ENCODE results near the gene AP1G1.

AP1G1 gene

GRCh38 chr16:71754108-71754507 lies 54.5 kb downstream of the AP1G1 start:
- DNase-seq = no peak

DNA sequence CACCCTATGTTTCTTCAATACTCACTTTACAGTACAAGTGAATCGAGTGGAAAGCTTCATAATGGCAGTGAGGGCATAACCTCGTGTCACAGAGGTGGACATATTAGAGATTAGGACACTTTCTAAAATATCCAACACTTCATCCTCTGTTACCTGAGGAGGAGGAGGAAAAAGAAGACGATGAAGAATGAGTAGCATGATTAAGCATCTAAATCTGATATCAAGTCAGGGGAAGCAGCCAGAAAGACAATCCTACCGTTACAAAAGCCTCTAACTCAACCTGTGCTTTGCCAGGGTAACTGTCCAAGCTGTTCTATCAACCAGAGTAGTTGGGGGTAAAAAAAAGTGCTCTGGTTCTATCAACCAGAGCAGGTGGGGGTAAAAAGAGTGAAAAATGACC lies 60.4 kb downstream of the AP1G1 start:
- no peak for DNase-seq

DNA sequence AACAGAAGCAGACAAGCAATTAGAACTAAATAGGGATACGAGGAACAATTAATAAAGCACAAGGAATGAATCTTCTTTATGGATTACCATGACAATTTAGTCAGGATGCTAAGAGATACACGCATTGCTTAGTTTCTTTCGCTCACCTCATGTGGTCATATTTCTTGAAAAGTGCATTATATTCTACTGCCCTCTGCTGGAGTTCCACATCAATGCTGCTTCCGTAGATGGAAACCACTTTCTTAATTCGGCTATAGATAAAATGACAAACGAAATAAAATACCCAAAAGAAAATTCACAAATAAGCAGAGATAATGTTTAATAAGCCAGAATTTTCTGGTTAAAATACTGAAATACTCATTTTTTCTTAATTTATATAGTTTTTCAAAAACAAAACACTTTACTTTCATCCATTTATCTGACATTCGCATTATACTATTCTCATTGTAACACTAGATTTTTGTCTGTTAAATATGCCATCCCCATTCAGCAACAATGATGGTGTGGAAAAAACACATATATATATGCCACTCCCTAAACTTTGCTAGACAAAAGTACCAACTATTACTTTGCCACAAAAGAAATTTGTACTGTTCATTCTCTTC lies 62.1 kb downstream of the AP1G1 start:
- DNase-seq = no peak

DNA sequence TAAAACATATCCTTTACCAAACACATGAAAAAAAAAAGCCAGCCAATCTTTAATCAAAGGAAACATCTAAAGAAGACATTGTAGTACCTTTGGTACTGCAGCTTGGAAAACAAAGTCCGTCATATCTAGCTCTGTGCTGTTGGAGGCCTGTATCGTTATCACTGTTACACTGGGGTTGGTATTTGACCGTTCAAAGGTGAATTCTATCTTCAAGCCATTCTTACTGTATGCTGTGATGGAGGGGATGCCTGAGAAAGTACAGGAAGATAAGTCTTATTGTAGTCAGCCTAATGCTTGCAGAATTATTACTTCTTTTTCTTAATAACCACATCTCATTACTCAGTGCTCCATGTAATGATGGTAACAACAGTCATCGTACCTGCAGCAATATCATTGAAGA lies 69.8 kb downstream of the AP1G1 start:
- no peak for DNase-seq

DNA sequence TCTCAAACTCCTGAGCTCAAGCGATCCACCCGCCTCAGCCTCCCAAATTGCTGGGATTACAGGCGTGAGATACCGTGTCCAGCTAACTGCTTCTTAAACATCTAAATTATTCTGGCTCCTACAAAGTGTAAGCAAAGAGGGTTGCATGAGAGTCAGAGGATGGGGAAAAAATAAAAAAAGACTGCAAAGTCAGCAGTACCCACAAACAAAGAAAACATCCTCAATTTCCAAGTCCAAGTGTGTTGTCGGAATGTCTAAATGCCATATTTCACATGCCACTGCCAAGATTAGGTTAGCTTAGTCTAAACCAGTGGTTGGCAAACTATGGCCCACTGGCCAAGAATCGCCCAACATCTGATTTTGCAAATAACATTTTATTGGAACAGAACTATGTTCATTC lies 71.1 kb downstream of the AP1G1 start:
- no peak for DNase-seq

DNA sequence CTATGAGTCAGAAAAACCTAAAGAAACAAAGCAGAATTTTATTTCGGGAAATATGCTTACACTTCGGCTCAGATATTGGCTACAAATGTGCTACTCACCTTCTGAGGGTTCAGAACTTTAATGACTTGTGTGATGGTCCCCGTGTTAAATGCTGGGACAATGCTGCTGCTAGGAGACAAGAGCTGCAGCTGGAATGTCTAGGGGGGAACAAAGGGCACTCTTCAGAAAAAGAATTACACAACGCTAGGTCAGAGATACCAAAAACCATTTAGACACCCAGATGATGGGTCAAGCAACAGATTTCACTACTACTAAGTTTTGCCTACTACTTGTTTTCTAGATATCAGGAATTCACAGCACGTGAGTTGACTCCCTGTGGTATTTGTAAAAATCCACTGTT lies 74.1 kb downstream of the AP1G1 start:
- no peak for DNase-seq

DNA sequence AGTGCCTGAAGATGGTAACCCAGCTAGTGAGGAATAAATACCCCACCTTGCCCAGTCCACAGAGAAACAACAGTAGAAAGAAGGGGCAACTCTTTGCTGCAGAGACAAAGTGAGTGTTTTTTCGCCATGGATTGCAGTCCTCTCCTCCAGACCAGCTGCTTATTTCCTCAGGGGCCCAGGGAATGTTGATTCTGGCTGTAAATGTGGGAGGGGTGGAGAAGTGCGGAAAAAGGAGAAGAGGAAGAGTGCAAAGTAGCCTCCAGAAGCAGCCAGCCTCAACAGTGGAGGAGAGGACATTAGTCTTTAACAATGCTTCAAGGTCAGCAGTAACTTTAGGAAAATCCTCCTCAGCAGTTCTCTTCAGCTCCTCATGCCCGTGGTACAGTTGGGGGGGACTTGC lies 76.0 kb downstream of the AP1G1 start:
- no peak for DNase-seq

DNA sequence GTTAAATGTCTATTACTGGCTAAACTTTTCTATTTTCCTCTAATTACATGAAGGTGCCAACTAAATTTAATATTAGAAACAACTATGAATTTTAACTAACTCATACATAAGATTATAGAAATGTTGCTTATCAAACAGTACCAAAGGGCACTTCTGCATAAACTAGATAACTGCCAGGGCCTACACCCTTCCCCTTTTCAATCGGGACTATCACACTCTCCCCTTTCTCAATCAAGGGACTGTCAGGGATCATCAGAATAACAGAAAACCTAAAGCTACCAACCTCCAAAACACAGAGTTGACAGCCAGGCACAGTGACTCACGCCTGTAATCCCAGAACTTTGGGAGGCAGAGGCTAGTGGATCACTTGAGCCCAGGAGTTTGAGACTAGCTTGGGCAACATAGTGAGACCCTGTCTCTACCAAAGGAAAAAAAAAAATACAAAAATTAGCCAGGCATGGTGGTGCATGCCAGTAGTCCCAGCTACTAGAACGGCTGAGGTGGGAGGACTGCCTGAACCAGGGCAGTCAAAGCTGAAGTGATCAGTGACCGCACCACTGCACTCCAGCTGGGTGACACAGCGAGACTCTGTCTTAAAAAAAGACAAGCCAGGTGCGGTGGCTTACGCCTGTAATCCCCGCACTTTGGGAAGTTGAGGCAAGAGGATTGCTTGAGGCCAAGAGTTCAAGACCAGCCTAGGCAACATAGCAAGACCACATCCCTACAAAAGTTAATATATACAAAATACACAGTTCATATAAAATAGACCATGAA lies 80.9 kb downstream of the AP1G1 start:
- DNase-seq = no peak

DNA sequence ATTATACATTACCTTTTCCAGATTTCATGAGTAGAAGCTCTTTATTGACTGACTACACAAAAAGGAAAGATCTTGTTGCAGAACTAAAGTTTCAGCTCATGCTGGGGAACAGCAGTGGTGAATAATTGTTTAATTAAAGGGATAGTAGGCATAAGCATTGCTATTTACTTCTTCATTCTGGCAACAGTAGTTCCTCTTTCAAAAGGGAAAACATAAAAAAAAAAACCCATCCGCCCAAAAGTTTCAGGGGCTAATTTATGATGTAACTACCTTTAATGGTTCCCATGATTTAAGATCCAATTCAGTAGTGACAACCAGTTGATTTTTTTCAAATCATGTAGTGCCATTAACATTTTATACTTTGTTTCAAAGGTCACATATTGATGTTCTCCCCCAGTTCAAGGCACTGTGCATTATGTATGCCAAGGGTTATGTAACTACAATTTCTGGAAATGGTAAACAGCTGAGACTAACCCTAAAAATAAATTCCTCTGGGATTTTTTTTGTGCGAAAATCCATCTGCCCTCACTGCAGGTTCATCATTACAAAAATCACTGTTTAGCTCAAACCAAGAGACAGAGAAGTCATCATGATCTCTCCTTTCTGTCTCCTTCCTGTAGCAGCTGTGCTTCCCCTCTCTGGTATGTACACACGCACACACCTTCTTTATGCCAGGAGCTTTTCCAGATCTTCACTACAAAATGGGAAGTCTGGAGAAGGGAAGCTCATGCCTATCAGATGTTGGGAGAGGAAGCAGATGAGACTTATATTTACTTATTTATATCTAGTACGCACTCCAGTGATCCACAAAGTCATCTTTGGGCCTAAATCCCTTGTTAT lies 81.9 kb downstream of the AP1G1 start:
- no peak for DNase-seq

DNA sequence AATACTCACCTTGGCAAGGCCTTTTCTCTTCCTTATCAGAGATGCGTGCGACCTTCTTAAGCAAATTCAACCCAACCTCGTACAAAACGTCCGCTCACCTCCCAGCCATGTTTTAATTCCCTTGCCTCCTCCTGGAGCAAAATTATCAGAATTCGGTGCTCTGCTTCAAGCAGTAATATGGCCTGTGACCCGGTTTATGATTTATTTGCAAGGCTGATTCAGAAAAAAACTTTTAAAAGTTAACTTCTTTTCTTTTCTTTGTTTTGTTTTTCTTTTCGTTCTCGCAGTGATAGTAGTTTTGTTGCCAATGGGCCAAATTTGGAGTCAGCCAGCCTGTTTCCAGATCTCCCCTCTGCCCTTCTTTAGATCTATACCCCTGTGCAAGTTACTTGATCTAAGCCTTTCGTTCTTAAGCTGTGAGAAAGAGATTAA lies 84.3 kb downstream of the AP1G1 start, which contains the start of gene PHLPP2:
Gene PHLPP2 (minus strand): TSS at position 382 of the 432 bp plus-strand sequence. CDS start 9,906 bp downstream, outside the sequence.
- DNase-seq = no peak

DNA sequence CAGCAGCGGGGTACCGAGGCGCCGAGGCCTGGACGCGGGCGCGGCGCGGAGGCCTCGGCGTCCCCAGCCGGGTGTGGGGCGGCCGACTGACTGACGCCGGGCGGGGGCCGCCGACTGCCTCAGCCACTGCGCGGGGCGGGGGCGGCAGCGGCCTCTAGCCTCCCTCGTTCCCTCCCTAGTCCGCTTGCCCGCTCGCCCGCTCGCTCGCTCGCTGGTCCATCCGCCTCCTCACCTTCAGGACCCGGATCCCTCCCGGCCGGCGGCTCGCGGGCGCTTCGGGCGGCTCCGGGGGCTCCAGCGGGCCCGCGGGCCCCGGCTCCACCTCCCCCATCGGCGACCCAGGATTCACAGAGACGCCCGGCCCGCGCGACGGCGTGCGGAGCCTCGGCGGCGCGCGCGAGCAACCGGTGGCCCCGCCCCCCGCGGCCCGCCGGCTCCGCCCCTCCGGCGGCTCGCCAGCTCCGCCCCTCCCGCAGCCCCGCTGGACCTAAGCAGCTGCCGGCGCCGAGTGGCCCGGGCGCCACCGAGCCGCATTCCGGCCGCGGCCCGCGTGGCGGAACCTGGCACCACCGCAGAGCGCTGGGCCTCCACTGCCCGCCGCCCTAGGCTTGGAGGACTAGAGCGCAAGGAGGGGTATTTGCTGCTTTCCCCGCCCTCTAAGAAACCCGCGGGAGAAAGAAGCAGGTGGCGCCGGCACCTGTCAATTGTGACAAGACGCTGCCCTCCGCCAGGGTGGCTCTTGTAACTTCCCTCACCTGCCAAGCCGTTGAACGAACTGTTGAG lies 84.9 kb downstream of the AP1G1 start:
- DNase-seq = peak; percentile 72

GRCh38 chr16:71722801-71723536 lies 85.7 kb downstream of the AP1G1 start:
- peak; percentile 55 for DNase-seq

DNA sequence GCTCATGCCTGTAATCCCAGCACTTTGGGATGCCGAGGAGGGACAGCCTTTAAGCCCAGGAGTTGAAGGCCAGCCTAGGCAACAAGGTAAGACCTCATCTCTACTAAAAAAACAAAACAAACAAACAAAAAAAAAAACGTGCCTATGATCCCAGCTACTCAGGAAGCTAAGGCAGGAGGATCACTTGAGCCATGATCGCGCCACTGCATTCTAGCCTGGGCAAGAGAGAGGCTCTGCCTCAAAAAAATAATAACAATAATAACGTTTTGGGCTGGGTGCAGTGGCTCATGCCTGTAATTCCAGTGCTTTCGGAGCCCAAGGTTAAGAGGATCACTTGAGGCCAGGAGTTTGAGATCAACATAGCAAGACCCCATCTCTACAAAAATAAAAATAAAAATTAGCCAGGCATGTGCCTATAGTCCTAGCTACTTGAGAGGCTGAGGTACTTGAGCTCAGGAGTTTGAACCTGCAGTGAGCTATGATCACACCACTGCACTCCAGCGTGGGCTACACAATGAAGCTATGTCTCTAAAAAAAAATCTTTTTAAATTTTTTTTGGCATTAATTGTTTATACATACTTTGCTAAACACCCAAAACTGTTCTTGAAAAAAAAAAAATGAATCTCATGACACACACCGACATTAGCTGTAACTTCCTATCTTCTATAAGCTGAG lies 87.4 kb downstream of the AP1G1 start:
- DNase-seq = no peak

DNA sequence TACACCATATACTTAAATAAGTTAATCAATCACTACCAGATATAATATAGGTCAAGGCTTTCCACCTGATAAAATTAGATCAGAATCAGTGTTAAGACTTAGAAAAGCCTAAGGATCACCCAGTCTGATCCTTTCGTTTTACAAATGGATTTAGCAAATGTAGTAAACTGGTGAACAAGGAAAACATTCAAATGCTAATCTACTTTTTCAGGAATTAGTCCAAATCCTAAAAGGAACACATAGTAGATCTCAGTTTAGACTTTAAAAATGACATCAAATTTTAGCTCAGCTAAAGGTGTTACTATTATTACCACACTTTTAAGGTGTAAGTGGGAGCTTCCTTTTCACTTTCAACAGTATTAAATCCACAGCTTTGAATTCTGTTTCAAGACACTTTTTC lies 96.1 kb downstream of the AP1G1 start:
- DNase-seq = no peak

- DNase-seq = no peak
These were observed 96.8 kb downstream of the AP1G1 start for GRCh38 chr16:71711789-71712188.

DNA sequence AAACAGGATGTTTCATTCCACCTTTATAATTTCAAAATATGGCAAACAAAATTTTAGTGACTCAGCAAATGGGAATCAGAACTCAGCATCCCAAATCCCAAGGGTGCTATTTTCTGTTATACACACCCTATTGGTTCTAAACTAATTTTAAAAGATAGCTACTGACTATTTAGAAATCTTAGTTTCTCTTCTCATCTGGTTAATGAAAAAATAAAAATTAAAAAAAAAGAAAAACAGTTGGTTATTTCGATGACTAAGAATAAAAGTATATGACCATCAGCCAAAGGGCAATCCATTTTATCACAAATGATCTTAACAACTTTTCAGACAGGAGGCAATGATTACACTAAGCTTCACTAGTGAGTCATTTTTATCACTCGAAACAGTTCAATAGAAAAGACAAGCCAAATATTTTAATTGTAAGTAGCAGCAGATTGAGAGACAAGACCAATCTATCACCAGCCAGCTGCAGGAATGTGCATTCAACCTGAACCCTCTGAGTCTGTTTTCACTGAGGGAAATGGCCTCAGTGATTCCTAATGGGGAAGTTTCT lies 99.3 kb downstream of the AP1G1 start:
- no peak for DNase-seq

DNA sequence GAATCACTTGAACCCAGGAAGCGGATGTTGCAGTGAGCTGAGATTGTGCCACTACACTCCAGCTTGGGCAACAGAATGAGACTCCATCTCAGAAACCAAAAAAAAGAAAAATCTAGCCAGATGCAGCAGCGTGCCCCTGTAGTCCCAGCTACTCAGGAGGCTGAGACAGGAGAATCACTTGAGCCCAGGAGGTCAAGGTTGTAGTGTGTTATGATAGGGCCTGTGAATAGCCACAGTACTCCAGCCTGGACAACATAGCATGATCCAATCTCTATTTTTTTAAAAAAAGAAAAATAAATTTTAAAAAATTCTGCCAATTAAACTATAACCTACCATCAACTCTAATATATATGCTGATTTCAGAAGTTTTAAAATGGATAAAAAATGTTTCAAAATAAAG lies 99.9 kb downstream of the AP1G1 start:
- no peak for DNase-seq

DNA sequence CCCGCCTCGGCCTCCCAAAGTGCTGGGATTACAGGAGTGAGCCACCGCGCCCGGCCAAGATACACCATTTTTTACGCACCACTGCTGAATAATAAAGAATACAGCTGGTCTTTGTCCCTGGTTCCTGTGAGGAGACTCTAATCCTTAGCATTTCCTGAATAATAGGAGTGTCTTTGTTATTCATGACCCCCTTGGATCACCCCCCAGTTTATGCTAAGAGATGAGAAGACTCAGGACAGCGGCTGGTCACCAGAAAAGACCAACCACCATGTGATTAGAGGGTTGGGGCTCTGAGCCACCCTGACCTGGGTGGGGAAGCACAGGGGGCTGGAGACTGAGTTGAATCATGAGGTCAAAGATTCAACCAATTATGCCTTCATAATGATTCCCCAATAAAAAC lies 101.4 kb downstream of the AP1G1 start:
- DNase-seq = no peak

- DNase-seq = no peak
These were observed 102.6 kb downstream of the AP1G1 start for GRCh38 chr16:71706046-71706445.

GRCh38 chr16:71703333-71703732 lies 105.3 kb downstream of the AP1G1 start:
- no peak for DNase-seq

- no peak for DNase-seq
These were observed 107.8 kb downstream of the AP1G1 start for GRCh38 chr16:71700831-71701230.

Measured in stimulated activated CD4-positive, alpha-beta T cell treated with anti-CD3 and anti-CD28 coated beads, Interleukin-1b, Interleukin-23, amount 100 ng/mL, for 48 hours (primary cell).